WERI-Rb-1 (cell line): ENCODE data around the gene SNRNP25.
A peak's percentile ranks its signal among the peaks of the same experiment; 100 is the strongest.
"Not testable (repeated sequence)": the region's sequence is repeated elsewhere in the genome, so short reads cannot be mapped to it uniquely, and the experiment has no call there.

Experiments used
- DNase-seq: peaks from one replicate; pipeline ENCODE4 v3.0.0-alpha.2; 2020
- H3K27ac ChIP-seq: fragments of 250-450 bp; sonication (Bioruptor Pico); 2 replicates; pipeline ENCODE4 v1.5.1; 2020; ENCODE audit warnings: mild to moderate bottlenecking, moderate library complexity
- H3K27me3 ChIP-seq: fragments of 250-450 bp; sonication (Bioruptor Pico); 2 replicates; pipeline ENCODE4 v1.5.1; 2021; ENCODE audit warnings: mild to moderate bottlenecking, low read depth, moderate library complexity; ENCODE audit not compliant: insufficient read depth, severe bottlenecking
- H3K36me3 ChIP-seq: fragments of 250-450 bp; sonication (Bioruptor Pico); 2 replicates; pipeline ENCODE4 v1.5.1; 2020; ENCODE audit warnings: mild to moderate bottlenecking, moderate library complexity
- H3K4me3 ChIP-seq: 2 replicates; pipeline ENCODE4 v1.5.1; 2011; ENCODE audit warnings: low read depth, mild to moderate bottlenecking, control low read depth, low read length
- H3K9me3 ChIP-seq: fragments of 250-450 bp; sonication (Bioruptor Pico); 2 replicates; pipeline ENCODE4 v1.5.1; 2021; ENCODE audit warnings: mild to moderate bottlenecking, moderate library complexity; ENCODE audit not compliant: severe bottlenecking
- CTCF ChIP-seq: IDR thresholded peaks from 2 replicates; pipeline ENCODE4 v1.5.1; 2011; ENCODE audit warnings: low read depth, mild to moderate bottlenecking, control low read depth, inconsistent platforms, low read length

Gene SNRNP25

GRCh38 chr16:53346-54236, at the start of gene SNRNP25, which contains the start of gene POLR3K:
SNRNP25 (plus strand) TSS chr16:53828; CDS start chr16:54017, 189 bp downstream.
POLR3K (minus strand) TSS chr16:53608; CDS start chr16:53586, 22 bp downstream.
- peaks cover 56% of the 10 kb centered on the region for H3K36me3 ChIP-seq
- H3K27ac ChIP-seq = peak within 1 kb of the TSS; percentile 87
- TF ChIP-seq CTCF = no peak

GRCh38 chr16:9903-10665, 43.5 kb upstream of the SNRNP25 start:
- Histone ChIP-seq H3K4me3 (peak overlapping the region; percentile 11), H3K27me3 (no peaks in the 10 kb centered on the region), H3K36me3 (no peaks in the 10 kb centered on the region), H3K27ac (no peak overlapping the region), H3K9me3 (no peaks in the 10 kb centered on the region)
- TF ChIP-seq CTCF = no peak
- DNase-seq = peak; percentile 36

More at GRCh38 chr16:53346-54236, at the start of gene SNRNP25, which contains the start of gene POLR3K:
- no peaks in the 10 kb centered on the region for H3K9me3 ChIP-seq
- DNase-seq = peak; percentile 99
- H3K4me3 ChIP-seq = peak within 1 kb of the TSS; percentile 95
- no peaks in the 10 kb centered on the region for H3K27me3 ChIP-seq

GRCh38 chr16:10772-11171, 42.9 kb upstream of the SNRNP25 start:
- H3K27me3 ChIP-seq = not testable (repeated sequence)
- peak; percentile 65 for TF ChIP-seq CTCF
- DNase-seq = peak; percentile 99

GRCh38 chr16:17062-17765, 36.4 kb upstream of the SNRNP25 start:
- H3K4me3 ChIP-seq, H3K27ac ChIP-seq, H3K36me3 ChIP-seq, H3K9me3 ChIP-seq, DNase-seq, H3K27me3 ChIP-seq: not testable (repeated sequence)

More at GRCh38 chr16:10772-11171, 42.9 kb upstream of the SNRNP25 start:
- H3K36me3 ChIP-seq, H3K27ac ChIP-seq, H3K9me3 ChIP-seq, H3K4me3 ChIP-seq: not testable (repeated sequence)

GRCh38 chr16:20886-21285, 32.7 kb upstream of the SNRNP25 start:
- not testable (repeated sequence) for H3K27ac ChIP-seq, H3K4me3 ChIP-seq, DNase-seq, H3K36me3 ChIP-seq, H3K9me3 ChIP-seq, H3K27me3 ChIP-seq

- DNase-seq, H3K27ac ChIP-seq, H3K9me3 ChIP-seq, H3K27me3 ChIP-seq, H3K4me3 ChIP-seq, H3K36me3 ChIP-seq: not testable (repeated sequence)
These were observed 29.5 kb upstream of the SNRNP25 start for GRCh38 chr16:24151-24550.

GRCh38 chr16:25926-26348, 27.7 kb upstream of the SNRNP25 start:
- not testable (repeated sequence) for H3K27me3 ChIP-seq, H3K4me3 ChIP-seq, H3K36me3 ChIP-seq, DNase-seq, H3K9me3 ChIP-seq, H3K27ac ChIP-seq

- not testable (repeated sequence) for H3K36me3 ChIP-seq, DNase-seq, H3K4me3 ChIP-seq, H3K27ac ChIP-seq, H3K27me3 ChIP-seq, H3K9me3 ChIP-seq
These were observed 23.0 kb upstream of the SNRNP25 start for GRCh38 chr16:30627-31026.

- not testable (repeated sequence) for H3K4me3 ChIP-seq, DNase-seq, H3K36me3 ChIP-seq, H3K9me3 ChIP-seq, H3K27me3 ChIP-seq
- peak overlapping the region; percentile 62 for H3K27ac ChIP-seq
These were observed 20.3 kb upstream of the SNRNP25 start for GRCh38 chr16:33154-33876.
